Measurements from ENCODE around the gene VSX1. TPM values are rescaled to one million over a fixed set of nuclear protein-coding genes. Genes with fewer than 3 reads are reported as not detected.
A peak's percentile ranks its signal among the peaks of the same experiment; 100 is the strongest.

Gene VSX1
- total and polyA plus RNA-seq, 8 donors: 0.05 TPM; not detected in 7

DNA sequence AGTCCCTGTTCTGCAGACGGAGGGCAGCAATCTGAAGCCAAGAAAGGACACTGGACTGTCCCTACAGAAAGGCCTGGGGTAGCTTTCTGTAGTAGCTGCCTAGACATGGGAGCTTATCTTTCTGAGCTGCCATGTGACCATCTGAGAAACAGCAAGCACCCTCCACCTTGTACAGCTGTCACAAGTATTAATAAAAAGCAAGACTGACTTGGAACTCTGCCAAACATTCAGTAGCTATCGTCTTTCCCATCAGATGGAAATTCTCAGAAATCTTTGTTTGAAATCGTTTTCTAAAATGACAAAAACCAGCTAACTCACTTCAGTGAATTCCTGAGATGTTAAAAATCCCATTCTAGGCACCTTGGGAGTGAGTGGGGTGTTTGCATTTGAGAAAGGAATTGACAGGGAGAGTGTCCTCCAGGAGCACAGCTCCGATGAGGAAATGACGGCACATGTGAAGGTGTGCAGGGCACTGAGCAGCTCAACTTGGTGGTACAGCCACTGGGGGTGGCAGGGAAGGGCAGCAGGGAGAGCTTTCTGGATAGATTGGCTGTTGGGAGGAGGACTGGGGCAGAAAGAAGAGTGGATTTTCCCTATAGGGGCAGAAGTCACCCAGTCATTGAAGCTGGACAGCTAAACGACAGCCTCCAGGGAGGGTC, 48.5 kb downstream of the VSX1 start:
- WGBS, 5 donors: 27 to 38% (median 31%) methylated on average over 6 of the region's 6 CpGs
- peak in 1 of 2 donors; percentile 60 for DNase-seq
- H3K27me3 ChIP-seq: no peaks in the 10 kb centered on the region
- TF ChIP-seq, protein P1, sequence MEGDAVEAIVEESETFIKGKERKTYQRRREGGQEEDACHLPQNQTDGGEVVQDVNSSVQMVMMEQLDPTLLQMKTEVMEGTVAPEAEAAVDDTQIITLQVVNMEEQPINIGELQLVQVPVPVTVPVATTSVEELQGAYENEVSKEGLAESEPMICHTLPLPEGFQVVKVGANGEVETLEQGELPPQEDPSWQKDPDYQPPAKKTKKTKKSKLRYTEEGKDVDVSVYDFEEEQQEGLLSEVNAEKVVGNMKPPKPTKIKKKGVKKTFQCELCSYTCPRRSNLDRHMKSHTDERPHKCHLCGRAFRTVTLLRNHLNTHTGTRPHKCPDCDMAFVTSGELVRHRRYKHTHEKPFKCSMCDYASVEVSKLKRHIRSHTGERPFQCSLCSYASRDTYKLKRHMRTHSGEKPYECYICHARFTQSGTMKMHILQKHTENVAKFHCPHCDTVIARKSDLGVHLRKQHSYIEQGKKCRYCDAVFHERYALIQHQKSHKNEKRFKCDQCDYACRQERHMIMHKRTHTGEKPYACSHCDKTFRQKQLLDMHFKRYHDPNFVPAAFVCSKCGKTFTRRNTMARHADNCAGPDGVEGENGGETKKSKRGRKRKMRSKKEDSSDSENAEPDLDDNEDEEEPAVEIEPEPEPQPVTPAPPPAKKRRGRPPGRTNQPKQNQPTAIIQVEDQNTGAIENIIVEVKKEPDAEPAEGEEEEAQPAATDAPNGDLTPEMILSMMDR (IDR thresholded peaks at IDR 0.05): no peak
- TF ChIP-seq POLR2AphosphoS5 (IDR thresholded peaks at IDR 0.05): no peak
- TF ChIP-seq EP300 (IDR thresholded peaks at IDR 0.05): no peak
- no peak for TF ChIP-seq POLR2A (IDR thresholded peaks at IDR 0.05)
- peaks cover 61 to 82% (median 70%) of the 10 kb centered on the region in 4 donors for H3K4me1 ChIP-seq
- H3K4me3 ChIP-seq: peak overlapping the region in 1 of 4 donors; percentile 2
- H3K27ac ChIP-seq: peak overlapping the region; percentile 71 to 84 (median 77)
- H3K36me3 ChIP-seq: peaks cover 0 to 24% (median 21%) of the 10 kb centered on the region in 4 donors
- no peaks in the 10 kb centered on the region for H3K9me3 ChIP-seq
- intact Hi-C loops (cut with DNase I; ENCODE audit: low total_unique reads): no loop called here

DNA sequence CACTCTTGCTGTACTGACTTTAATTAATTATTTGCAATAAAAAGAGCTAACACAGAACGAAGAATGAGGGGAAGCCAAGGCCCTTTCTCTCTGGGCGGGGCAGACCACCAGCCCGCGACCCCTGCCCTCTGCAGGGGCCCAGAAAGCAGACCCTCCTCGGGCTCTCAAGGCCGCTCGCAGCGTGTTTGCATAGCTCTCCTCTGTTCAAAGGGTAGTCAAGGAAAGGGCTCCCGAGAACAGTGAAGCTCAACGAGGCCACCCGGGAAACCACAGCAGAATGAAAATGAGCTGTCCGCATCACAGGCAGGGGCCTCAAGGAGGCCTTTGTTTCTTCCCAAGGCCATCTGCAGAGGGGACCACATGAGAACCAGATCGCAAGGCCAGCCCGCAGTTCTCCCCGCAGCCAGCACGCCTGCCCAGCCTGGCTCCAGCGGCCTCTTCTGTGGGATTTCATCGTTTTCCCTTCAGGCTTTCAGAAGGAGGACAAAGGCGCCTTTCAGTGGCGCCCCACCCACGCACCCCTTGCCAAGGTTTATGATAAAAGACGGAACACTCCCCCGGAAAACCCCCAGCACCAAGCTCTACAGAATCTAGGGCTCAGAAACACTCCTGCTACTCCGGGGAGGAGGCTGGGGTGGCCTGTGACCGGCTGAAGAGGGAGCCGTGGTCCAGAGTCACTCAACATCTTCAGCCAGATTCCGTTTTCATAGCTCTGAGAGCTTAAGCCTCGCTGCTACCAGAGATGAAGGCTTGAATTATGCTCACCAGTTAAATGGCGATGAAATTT, 49.3 kb downstream of the VSX1 start:
- H3K9me3 ChIP-seq: no peaks in the 10 kb centered on the region
- H3K27me3 ChIP-seq: no peaks in the 10 kb centered on the region
- intact Hi-C loops (cut with DNase I; ENCODE audit: low total_unique reads): no loop called here
- peak overlapping the region in 1 of 4 donors; percentile 2 for H3K4me3 ChIP-seq
- peaks cover 54 to 75% (median 63%) of the 10 kb centered on the region in 4 donors for H3K4me1 ChIP-seq
- 28 to 49% (median 38%) methylated on average over 28 to 29 of the region's 29 CpGs for WGBS, 5 donors
- peak overlapping the region; percentile 68 to 84 (median 77) for H3K27ac ChIP-seq
- H3K36me3 ChIP-seq: peaks cover 0 to 27% (median 25%) of the 10 kb centered on the region in 4 donors
- peak in 1 of 3 donors; percentile 36 for TF ChIP-seq POLR2AphosphoS5 (IDR thresholded peaks at IDR 0.05)
- no peak for TF ChIP-seq EP300 (IDR thresholded peaks at IDR 0.05)
- peak; percentile 71 to 89 for DNase-seq

DNA sequence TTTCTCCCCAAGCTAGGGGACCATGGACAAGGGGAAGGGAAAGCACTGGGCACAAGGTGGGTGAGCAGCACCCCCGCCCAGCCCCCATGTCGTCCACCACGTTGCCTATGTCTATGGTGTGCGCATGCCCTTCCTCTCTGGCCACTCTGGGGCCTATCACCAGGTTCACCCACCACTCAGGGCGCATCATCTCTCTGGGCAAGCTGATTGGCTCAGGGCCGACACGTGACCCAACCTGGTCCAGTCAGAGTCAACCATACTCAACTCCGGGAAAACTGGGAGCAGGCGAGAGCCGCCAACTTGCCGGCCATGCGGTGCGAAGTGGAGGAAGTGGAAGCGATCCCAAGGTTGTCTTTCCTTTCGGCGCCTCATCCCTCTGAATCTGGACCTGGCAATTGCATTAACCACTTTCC, 49.9 kb downstream of the VSX1 start:
- Histone ChIP-seq H3K4me1 (peaks cover 48 to 69% (median 57%) of the 10 kb centered on the region in 4 donors), H3K27me3 (no peaks in the 10 kb centered on the region), H3K27ac (peak overlapping the region; percentile 1 to 84 (median 77)), H3K36me3 (peaks cover 0 to 27% (median 25%) of the 10 kb centered on the region in 4 donors), H3K4me3 (no peak overlapping the region), H3K9me3 (no peaks in the 10 kb centered on the region)
- no peak for TF ChIP-seq EP300 (IDR thresholded peaks at IDR 0.05)
- TF ChIP-seq POLR2AphosphoS5 (IDR thresholded peaks at IDR 0.05): no peak
- TF ChIP-seq, protein P1 (IDR thresholded peaks at IDR 0.05): no peak
- TF ChIP-seq POLR2A (IDR thresholded peaks at IDR 0.05): no peak
- intact Hi-C loops (cut with DNase I; ENCODE audit: low total_unique reads): no loop called here
- 87 to 98% (median 92%) methylated on average over 16 of the region's 16 CpGs for WGBS, 5 donors
- peak in 1 of 2 donors; percentile 51 for DNase-seq

- no peak overlapping the region for H3K27ac ChIP-seq
- H3K36me3 ChIP-seq: peaks cover 0 to 29% (median 25%) of the 10 kb centered on the region in 4 donors
- DNase-seq: no peak
- intact Hi-C loops (cut with DNase I; ENCODE audit: low total_unique reads): no loop called here
- TF ChIP-seq EP300 (IDR thresholded peaks at IDR 0.05): no peak
- TF ChIP-seq POLR2A (IDR thresholded peaks at IDR 0.05): no peak
- TF ChIP-seq, protein P1 (IDR thresholded peaks at IDR 0.05): no peak
- TF ChIP-seq POLR2AphosphoS5 (IDR thresholded peaks at IDR 0.05): no peak
- no peak overlapping the region for H3K4me3 ChIP-seq
- H3K4me1 ChIP-seq: peaks cover 40 to 63% (median 49%) of the 10 kb centered on the region in 4 donors
- 75 to 92% (median 80%) methylated on average over 3 of the region's 3 CpGs for WGBS, 5 donors
- no peaks in the 10 kb centered on the region for H3K27me3 ChIP-seq
- H3K9me3 ChIP-seq: no peaks in the 10 kb centered on the region
Measured at GRCh38 chr20:25031241-25031640, 50.7 kb downstream of the VSX1 start.

All from stomach (tissue), 9 donors.